ENCODE measurements around the gene MPO.

GRCh38 chr17:58322581-58323185 is 41.9 kb upstream of the MPO start:
- TF ChIP-seq CTCF (conservative IDR thresholded peaks at IDR 0.05) (no peak), EZH2 (IDR thresholded peaks at IDR 0.05; ENCODE audit: low read depth) (no peak)

Data from PC-9 (cell line).